Measurements from ENCODE around the gene TEDC1.

Gene TEDC1

GRCh38 chr14:105446971-105447370, 44.1 kb upstream of the TEDC1 start:
- no peak for TF ChIP-seq ZNF292 (tag by site-specific recombination; IDR thresholded peaks at IDR 0.05; ENCODE audit: borderline replicate concordance, low read depth)
- no peak for TF ChIP-seq ZNF274 (IDR thresholded peaks at IDR 0.05; ENCODE audit: low read length)
- no peak for TF ChIP-seq ZNF274 (tag by site-specific recombination; IDR thresholded peaks at IDR 0.05; ENCODE audit: borderline replicate concordance)
- no peak for TF ChIP-seq ZNF174 (tag by site-specific recombination; IDR thresholded peaks at IDR 0.05)
- peak; percentile 11; the same call in 1 of the 2 replicates for TF ChIP-seq ZNF394 (tag by site-specific recombination; IDR thresholded peaks at IDR 0.05; ENCODE audit: borderline replicate concordance)
- ChIA-PET POLR2A (no interaction called here), CTCF (interaction anchor here (1.4 kb wide), 1 partner anchor 76 kb away, joined by 3 read pairs; no protein-coding TSS in a partner anchor)
- Histone ChIP-seq H3K4me3 (ENCODE audit: low read depth, low read length) (no peak overlapping the region), H3K27ac (ENCODE audit: extremely low read depth, low read depth, low read length) (no peak overlapping the region), H3K4me1 (ENCODE audit: control insufficient read depth, insufficient read depth, low read length) (no peaks in the 10 kb centered on the region), H3K9me3 (ENCODE audit: control insufficient read depth, insufficient read depth, low read depth, low read length) (no peaks in the 10 kb centered on the region), H3K36me3 (ENCODE audit: control insufficient read depth in 2 of 2, insufficient read depth in 1 of 2, low read length in 2 of 2) (peaks cover 0 to 57% of the 10 kb centered on the region in 2 experiments; a peak in 2 of 3 replicates)

DNA sequence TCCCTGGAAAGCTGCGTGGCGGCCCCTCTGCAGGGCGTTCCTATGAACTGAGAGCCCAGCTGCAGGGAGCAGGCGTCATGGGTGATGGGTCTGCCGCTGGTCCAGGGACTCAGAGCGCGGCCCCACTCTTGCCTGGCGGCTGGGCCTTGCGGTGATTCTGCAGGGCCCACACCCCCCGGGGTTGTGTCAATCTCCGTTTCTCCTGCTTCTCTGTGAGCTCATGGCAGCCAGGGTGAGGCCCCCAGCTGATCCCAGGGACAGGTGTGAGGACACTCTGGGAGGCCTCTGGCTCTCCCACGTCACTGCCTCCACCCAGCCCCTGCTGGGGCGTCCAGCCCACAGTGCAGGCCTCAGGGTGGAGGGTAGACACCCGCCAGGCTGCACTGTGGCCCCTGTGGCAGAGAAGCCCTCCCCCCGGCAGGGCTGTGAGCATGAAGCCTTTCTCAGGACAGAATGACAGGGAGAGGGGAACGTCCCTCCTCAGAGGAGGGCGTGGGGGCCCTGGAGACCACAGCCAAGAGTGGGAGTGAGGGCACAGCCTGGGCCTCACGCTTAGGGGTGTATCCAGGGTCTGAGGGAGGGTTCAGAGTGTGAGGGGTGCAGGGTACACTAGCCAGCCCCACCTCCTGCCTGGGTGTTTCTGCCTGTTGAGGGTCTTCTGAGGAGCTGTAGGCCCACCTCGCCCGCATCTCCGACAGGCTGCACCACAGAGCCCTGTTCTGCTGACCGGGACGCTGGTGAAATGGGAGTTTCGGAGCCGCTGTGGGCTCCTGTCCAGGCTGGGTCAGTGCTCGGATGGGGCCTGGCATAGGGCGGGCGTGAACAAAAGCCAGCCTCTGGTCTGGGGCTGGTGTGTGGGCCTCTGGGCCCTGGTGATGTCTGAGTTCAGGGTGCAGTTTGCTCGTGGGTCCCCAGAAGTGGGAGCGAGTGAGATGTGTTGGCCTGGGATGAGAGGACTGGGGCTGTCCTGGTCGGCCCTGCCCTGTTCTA, 43.1 kb upstream of the TEDC1 start:
- Histone ChIP-seq H3K9me3 (ENCODE audit: control insufficient read depth, insufficient read depth, low read depth, low read length) (no peaks in the 10 kb centered on the region), H3K27ac (ENCODE audit: extremely low read depth, low read depth, low read length) (peak overlapping the region; percentile 49; the same call in 1 of the 2 replicates), H3K4me3 (ENCODE audit: low read depth, low read length) (no peak overlapping the region), H3K4me1 (ENCODE audit: control insufficient read depth, insufficient read depth, low read length) (no peaks in the 10 kb centered on the region), H3K36me3 (ENCODE audit: control insufficient read depth in 2 of 2, insufficient read depth in 1 of 2, low read length in 2 of 2) (peaks cover 7 to 57% of the 10 kb centered on the region in 2 experiments; a peak in 2 of 3 replicates)
- ChIA-PET POLR2A (interaction anchor here (0.6 to 1.4 kb wide), 2 partner anchors 33 to 44 kb away, joined by 3 to 4 read pairs; no protein-coding TSS in a partner anchor), CTCF (interaction anchor here (0.5 to 1.4 kb wide), 8 partner anchors 13 to 581 kb away, joined by 3 to 7 read pairs (median 4); no protein-coding TSS in a partner anchor)
- TF ChIP-seq YY2 (tag by site-specific recombination; IDR thresholded peaks at IDR 0.05): 0 out of 2 replicates have a peak, but pooled peaks have one; percentile 25
- peak; percentile 98 for TF ChIP-seq GLIS1 (tag by site-specific recombination; IDR thresholded peaks at IDR 0.05)
- TF ChIP-seq, protein P1, sequence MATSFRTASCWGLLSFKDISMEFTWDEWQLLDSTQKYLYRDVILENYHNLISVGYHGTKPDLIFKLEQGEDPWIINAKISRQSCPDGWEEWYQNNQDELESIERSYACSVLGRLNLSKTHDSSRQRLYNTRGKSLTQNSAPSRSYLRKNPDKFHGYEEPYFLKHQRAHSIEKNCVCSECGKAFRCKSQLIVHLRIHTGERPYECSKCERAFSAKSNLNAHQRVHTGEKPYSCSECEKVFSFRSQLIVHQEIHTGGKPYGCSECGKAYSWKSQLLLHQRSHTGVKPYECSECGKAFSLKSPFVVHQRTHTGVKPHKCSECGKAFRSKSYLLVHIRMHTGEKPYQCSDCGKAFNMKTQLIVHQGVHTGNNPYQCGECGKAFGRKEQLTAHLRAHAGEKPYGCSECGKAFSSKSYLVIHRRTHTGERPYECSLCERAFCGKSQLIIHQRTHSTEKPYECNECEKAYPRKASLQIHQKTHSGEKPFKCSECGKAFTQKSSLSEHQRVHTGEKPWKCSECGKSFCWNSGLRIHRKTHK (tag by site-specific recombination; IDR thresholded peaks at IDR 0.05): no peak
- TF ChIP-seq GLIS2 (tag by site-specific recombination; IDR thresholded peaks at IDR 0.05): peak; percentile 49; the same call in 1 of the 2 replicates
- TF ChIP-seq ZIC2 (tag by site-specific recombination; IDR thresholded peaks at IDR 0.05): peak; percentile 91
- TF ChIP-seq ZNF571 (tag by site-specific recombination; IDR thresholded peaks at IDR 0.05): no peak
- TF ChIP-seq ZNF394 (tag by site-specific recombination; IDR thresholded peaks at IDR 0.05; ENCODE audit: borderline replicate concordance): peak; percentile 40; the same call in 1 of the 2 replicates
- TF ChIP-seq, protein P2, sequence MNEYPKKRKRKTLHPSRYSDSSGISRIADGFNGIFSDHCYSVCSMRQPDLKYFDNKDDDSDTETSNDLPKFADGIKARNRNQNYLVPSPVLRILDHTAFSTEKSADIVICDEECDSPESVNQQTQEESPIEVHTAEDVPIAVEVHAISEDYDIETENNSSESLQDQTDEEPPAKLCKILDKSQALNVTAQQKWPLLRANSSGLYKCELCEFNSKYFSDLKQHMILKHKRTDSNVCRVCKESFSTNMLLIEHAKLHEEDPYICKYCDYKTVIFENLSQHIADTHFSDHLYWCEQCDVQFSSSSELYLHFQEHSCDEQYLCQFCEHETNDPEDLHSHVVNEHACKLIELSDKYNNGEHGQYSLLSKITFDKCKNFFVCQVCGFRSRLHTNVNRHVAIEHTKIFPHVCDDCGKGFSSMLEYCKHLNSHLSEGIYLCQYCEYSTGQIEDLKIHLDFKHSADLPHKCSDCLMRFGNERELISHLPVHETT (tag by site-specific recombination; IDR thresholded peaks at IDR 0.05): no peak
- TF ChIP-seq ZNF391 (tag by site-specific recombination; IDR thresholded peaks at IDR 0.05; ENCODE audit: borderline replicate concordance, low read depth): no peak
- no peak for TF ChIP-seq OSR2 (tag by site-specific recombination; IDR thresholded peaks at IDR 0.05)

- no peak overlapping the region for H3K4me3 ChIP-seq (ENCODE audit: low read depth, low read length)
- ChIA-PET CTCF (interaction anchor here (0.5 to 1.1 kb wide), 6 partner anchors 14 to 581 kb away, joined by 3 to 7 read pairs (median 4); no protein-coding TSS in a partner anchor), POLR2A (interaction anchor here (1.4 kb wide), 1 partner anchor 32 kb away, joined by 4 read pairs; no protein-coding TSS in a partner anchor)
- H3K36me3 ChIP-seq (ENCODE audit: control insufficient read depth in 2 of 2, insufficient read depth in 1 of 2, low read length in 2 of 2): peaks cover 7 to 61% of the 10 kb centered on the region in 2 experiments; a peak in 2 of 3 replicates
- H3K27ac ChIP-seq (ENCODE audit: extremely low read depth, low read depth, low read length): 0 out of 2 replicates have a peak overlapping the region, but pooled peaks have one; percentile 24
- no peaks in the 10 kb centered on the region for H3K4me1 ChIP-seq (ENCODE audit: control insufficient read depth, insufficient read depth, low read length)
- H3K9me3 ChIP-seq (ENCODE audit: control insufficient read depth, insufficient read depth, low read depth, low read length): no peaks in the 10 kb centered on the region
- TF ChIP-seq ZNF311 (tag by site-specific recombination; IDR thresholded peaks at IDR 0.05; ENCODE audit: borderline replicate concordance) (no peak), ZIC2 (tag by site-specific recombination; IDR thresholded peaks at IDR 0.05) (peak; percentile 27; the same call in 1 of the 2 replicates), KLF8 (tag by site-specific recombination; IDR thresholded peaks at IDR 0.05) (0 out of 2 replicates have a peak, but pooled peaks have one; percentile 13), SP3 (tag by site-specific recombination; IDR thresholded peaks at IDR 0.05) (no peak), ZNF610 (tag by site-specific recombination; IDR thresholded peaks at IDR 0.05; ENCODE audit: borderline replicate concordance) (no peak), ZBTB10 (tag by site-specific recombination; IDR thresholded peaks at IDR 0.05) (no peak), ZNF146 (tag by site-specific recombination; IDR thresholded peaks at IDR 0.05) (no peak), ZNF701 (tag by site-specific recombination; IDR thresholded peaks at IDR 0.05) (no peak)
- TF ChIP-seq, protein P1 (tag by site-specific recombination; IDR thresholded peaks at IDR 0.05): no peak
Observed at GRCh38 chr14:105448706-105449111, 42.3 kb upstream of the TEDC1 start.
